Measurements from ENCODE around the gene SMCO4.
A peak's percentile ranks its signal among the peaks of the same experiment; 100 is the strongest.

SMCO4 gene

DNA sequence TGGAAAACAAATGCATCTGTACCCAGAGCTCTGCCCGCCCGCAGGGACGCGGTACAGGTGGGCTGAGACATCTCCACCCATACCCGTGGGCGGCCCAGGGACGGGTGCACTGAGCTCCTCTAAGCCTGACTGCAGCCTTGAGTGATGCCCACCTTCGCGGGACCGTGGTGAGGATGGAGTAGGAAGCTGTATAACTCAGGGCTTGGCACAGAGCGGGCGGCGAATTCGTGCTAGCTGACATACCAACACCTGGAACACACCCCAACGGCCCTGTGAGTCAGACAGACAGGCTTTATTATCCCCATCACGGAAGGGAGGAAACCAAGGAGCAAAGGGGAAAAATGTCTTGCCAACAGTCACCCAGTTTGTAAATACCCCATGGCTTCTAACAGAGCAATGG, 61.9 kb downstream of the SMCO4 start:
- no peak for DNase-seq (ENCODE audit: low read depth in 2 of 2)
- no peak overlapping the region for H3K4me3 ChIP-seq (replicated peaks in 1 of 2; ENCODE audit: low read depth in 2 of 2, low read length in 2 of 2)
- TF ChIP-seq CTCF (IDR thresholded peaks at IDR 0.05; ENCODE audit: low read depth, low read length) = no peak

DNA sequence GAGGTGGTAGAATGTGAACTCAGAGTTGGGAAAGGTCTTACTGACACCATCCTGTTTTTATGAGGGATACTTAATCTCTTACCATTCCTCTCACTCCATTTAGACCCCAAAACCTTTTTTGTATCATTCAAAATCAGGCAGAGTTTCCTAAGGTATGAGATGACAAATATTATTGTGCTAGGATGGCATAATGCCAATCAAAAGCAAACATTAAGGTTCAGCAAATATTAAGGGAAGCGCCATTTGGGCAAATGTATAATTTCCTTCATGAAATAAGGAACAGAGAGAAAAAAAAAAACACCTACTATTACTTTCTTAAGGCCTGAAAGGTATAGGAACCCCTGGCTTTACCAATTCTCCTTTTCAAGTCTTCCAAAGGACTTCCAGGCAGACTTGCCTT, 62.4 kb downstream of the SMCO4 start:
- H3K4me3 ChIP-seq (replicated peaks in 1 of 2; ENCODE audit: low read depth in 2 of 2, low read length in 2 of 2) = no peak overlapping the region
- no peak for DNase-seq (ENCODE audit: low read depth in 2 of 2)
- no peak for TF ChIP-seq CTCF (IDR thresholded peaks at IDR 0.05; ENCODE audit: low read depth, low read length)

DNA sequence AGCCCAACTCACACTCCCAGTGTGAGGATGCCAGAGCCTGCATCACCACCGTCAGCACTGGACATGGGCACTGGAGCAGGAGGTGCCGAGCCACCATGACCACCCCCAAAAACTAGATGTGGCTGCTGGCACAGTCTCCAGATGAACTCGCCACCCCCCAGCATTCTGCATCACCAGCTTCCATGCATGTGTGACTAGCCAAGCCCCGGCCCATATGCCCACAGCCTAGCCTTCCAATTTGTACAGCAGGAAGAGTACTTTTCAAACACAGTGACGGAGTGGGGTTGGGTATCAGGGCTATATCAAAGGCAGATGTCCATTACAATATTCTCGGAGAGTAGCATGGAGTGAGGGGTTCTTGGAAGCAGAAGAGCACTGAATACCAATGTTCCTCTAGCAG, 62.9 kb downstream of the SMCO4 start:
- no peak for DNase-seq (ENCODE audit: low read depth in 2 of 2)
- no peak overlapping the region for H3K4me3 ChIP-seq (replicated peaks in 1 of 2; ENCODE audit: low read depth in 2 of 2, low read length in 2 of 2)
- TF ChIP-seq CTCF (IDR thresholded peaks at IDR 0.05; ENCODE audit: low read depth, low read length) = no peak

- DNase-seq (ENCODE audit: low read depth in 2 of 2) = no peak
- no peak overlapping the region for H3K4me3 ChIP-seq (replicated peaks in 1 of 2; ENCODE audit: low read depth in 2 of 2, low read length in 2 of 2)
- no peak for TF ChIP-seq CTCF (IDR thresholded peaks at IDR 0.05; ENCODE audit: low read depth, low read length)
These were observed 64.3 kb downstream of the SMCO4 start for GRCh38 chr11:93478841-93479240.

GRCh38 chr11:93477684-93478234, 65.4 kb downstream of the SMCO4 start:
- no peak for TF ChIP-seq CTCF (IDR thresholded peaks at IDR 0.05; ENCODE audit: low read depth, low read length)
- H3K4me3 ChIP-seq (replicated peaks in 1 of 2; ENCODE audit: low read depth in 2 of 2, low read length in 2 of 2) = no peak overlapping the region

DNA sequence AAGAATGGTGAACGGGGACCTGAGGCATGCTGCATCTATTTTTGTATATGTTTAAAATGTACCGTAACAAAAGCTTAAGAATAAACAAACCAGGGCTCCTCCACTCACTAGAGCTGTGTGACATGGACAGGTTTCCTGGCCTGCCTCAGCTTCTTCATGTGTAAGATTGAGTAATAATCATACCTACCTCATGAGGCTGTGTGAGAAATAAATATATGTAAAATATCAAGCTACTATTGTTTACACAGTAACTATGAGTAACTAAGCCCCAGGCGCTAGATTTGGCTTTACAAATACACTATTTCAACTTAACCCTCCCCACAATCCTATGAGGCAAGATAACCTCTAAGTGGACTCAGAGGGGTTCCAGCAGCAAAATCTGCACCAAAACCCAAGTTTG, 66.4 kb downstream of the SMCO4 start:
- no peak overlapping the region for H3K4me3 ChIP-seq (replicated peaks in 1 of 2; ENCODE audit: low read depth in 2 of 2, low read length in 2 of 2)
- DNase-seq (ENCODE audit: low read depth in 2 of 2) = peak in 1 of 2 donors; percentile 54
- TF ChIP-seq CTCF (IDR thresholded peaks at IDR 0.05; ENCODE audit: low read depth, low read length) = no peak

More at GRCh38 chr11:93477684-93478234, 65.4 kb downstream of the SMCO4 start:
- DNase-seq (ENCODE audit: low read depth in 2 of 2) = no peak

- no peak for TF ChIP-seq CTCF (IDR thresholded peaks at IDR 0.05; ENCODE audit: low read depth, low read length)
- no peak for DNase-seq (ENCODE audit: low read depth in 2 of 2)
- H3K4me3 ChIP-seq (replicated peaks in 1 of 2; ENCODE audit: low read depth in 2 of 2, low read length in 2 of 2) = no peak overlapping the region
These were observed 69.1 kb downstream of the SMCO4 start for GRCh38 chr11:93474123-93474522.

Data from cardiac fibroblast (primary cell).